Upper lobe of right lung (tissue), 1 donor: ENCODE results near the gene ASCC3. TPM values are rescaled to one million over a fixed set of nuclear protein-coding genes. Genes with fewer than 3 reads are reported as not detected.

Experiments used
- ATAC-seq: fragments of 200-7000 bp; cut with Tn5 transposase; one replicate; pipeline ENCODE4 v1.9.1; 2020; ENCODE audit warnings: mild to moderate bottlenecking, moderate library complexity
- DNase-seq: peaks from one replicate; pipeline ENCODE4 v3.0.0-alpha.2; 2020
- H3K27ac ChIP-seq: fragments of 200-600 bp; one replicate; pipeline ENCODE4 v1.8.0; 2022
- H3K27me3 ChIP-seq: fragments of 200-600 bp; one replicate; pipeline ENCODE4 v1.8.0; 2022; ENCODE audit warnings: mild to moderate bottlenecking
- H3K36me3 ChIP-seq: fragments of 200-600 bp; one replicate; pipeline ENCODE4 v1.8.0; 2022
- H3K4me1 ChIP-seq: fragments of 200-600 bp; one replicate; pipeline ENCODE4 v1.8.0; 2022
- H3K4me3 ChIP-seq: fragments of 200-600 bp; one replicate; pipeline ENCODE4 v1.8.0; 2022; ENCODE audit warnings: mild to moderate bottlenecking
- H3K9me3 ChIP-seq: fragments of 200-600 bp; one replicate; pipeline ENCODE4 v1.8.0; 2022
- intact Hi-C: fragments of 100-400 bp; cut with DNase I; formaldehyde crosslinking; loops from one replicate; pipeline ENCODE4 v1.11.0; 2022
- total RNA-seq: library from RNA; stranded (reverse); fragmentation: NEBNext Ultra II Directional; extraction: Animal tissue kit (Norgen Biotek cat#: 25700); gene quantifications from one replicate; pipeline ENCODE4 v1.2.1, GENCODE V29; 2021
- TF ChIP-seq, protein P1 (sequence below): fragments of 200-600 bp; IDR thresholded peaks from one replicate; pipeline ENCODE4 v1.8.0; 2022; ENCODE audit warnings: antibody characterized with exemption
- donor health status: DM: no; HTN: yes; CAD: no; lungs with severe emphysema.

The ASCC3 gene
- total RNA-seq, 1 donor from 2014 or later = 39.5 TPM

DNA sequence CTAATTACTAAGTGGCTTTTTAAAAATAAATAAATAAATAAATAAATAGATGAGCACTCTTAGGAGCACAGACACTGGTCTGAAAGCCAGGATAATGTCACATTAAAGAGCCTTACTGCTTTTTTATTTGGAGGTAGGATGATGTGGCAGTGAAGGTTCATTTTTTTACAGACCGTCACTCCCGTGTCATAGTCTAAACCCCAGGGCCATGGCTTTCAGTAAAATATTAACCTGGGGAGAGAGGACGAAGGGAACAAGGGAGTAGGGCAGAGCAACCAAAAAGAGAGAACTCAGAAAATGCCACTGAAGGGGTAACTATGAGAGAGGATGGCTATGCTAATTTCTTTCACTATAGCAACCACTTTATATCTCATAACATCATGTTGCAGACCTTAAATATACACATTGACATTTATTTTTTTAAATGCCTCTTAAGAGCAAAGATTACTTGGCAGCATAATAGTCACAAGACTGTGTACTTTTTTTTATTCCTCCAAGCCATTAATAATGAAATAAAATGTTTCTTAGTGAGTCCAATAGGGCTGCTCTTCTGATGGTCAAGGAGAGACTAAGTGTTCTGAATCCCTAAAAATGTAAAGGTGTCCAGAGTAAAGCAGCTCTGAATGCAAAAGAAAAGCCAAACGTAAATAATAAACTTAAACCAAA, 315.6 kb downstream of the ASCC3 start:
- DNase-seq (no peak), ATAC-seq (no peak)
- Histone ChIP-seq H3K36me3 (no peaks in the 10 kb centered on the region), H3K4me3 (no peak overlapping the region), H3K27me3 (no peaks in the 10 kb centered on the region), H3K9me3 (no peaks in the 10 kb centered on the region), H3K27ac (no peak overlapping the region), H3K4me1 (no peaks in the 10 kb centered on the region)
- TF ChIP-seq, protein P1, sequence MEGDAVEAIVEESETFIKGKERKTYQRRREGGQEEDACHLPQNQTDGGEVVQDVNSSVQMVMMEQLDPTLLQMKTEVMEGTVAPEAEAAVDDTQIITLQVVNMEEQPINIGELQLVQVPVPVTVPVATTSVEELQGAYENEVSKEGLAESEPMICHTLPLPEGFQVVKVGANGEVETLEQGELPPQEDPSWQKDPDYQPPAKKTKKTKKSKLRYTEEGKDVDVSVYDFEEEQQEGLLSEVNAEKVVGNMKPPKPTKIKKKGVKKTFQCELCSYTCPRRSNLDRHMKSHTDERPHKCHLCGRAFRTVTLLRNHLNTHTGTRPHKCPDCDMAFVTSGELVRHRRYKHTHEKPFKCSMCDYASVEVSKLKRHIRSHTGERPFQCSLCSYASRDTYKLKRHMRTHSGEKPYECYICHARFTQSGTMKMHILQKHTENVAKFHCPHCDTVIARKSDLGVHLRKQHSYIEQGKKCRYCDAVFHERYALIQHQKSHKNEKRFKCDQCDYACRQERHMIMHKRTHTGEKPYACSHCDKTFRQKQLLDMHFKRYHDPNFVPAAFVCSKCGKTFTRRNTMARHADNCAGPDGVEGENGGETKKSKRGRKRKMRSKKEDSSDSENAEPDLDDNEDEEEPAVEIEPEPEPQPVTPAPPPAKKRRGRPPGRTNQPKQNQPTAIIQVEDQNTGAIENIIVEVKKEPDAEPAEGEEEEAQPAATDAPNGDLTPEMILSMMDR = no peak
- intact Hi-C loops = no loop called here

DNA sequence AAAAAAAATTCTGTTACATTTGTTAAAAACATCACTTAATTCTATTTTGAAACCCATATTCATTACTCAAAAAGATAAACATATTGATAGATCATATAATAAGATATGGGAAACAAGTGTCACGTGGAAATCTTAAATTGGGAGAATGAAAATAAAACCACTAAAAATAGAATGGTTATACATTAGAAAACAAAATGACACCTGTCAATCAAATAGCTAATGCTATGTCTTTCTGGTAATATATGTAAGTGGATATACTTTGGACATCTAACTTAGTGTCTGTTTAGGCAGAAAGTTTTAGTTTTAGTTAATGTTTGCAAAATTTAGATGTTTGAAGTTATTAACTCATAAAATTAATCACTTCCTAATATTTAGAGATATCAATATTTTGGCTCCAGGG, 321.3 kb downstream of the ASCC3 start:
- Histone ChIP-seq H3K9me3 (no peaks in the 10 kb centered on the region), H3K27me3 (no peaks in the 10 kb centered on the region), H3K36me3 (no peaks in the 10 kb centered on the region), H3K4me1 (no peaks in the 10 kb centered on the region), H3K27ac (no peak overlapping the region), H3K4me3 (no peak overlapping the region)
- no peak for ATAC-seq
- TF ChIP-seq, protein P1 = no peak
- intact Hi-C loops = no loop called here
- DNase-seq = no peak

GRCh38 chr6:100554228-100554627, 326.9 kb downstream of the ASCC3 start:
- Histone ChIP-seq H3K4me3 (no peak overlapping the region), H3K27me3 (no peaks in the 10 kb centered on the region), H3K36me3 (no peaks in the 10 kb centered on the region), H3K4me1 (peaks cover 8% of the 10 kb centered on the region), H3K9me3 (no peaks in the 10 kb centered on the region), H3K27ac (no peak overlapping the region)
- TF ChIP-seq, protein P1 = no peak
- intact Hi-C loops = no loop called here
- no peak for DNase-seq
- peak; percentile 45 for ATAC-seq

GRCh38 chr6:100553243-100553642, 327.9 kb downstream of the ASCC3 start:
- DNase-seq = no peak

DNA sequence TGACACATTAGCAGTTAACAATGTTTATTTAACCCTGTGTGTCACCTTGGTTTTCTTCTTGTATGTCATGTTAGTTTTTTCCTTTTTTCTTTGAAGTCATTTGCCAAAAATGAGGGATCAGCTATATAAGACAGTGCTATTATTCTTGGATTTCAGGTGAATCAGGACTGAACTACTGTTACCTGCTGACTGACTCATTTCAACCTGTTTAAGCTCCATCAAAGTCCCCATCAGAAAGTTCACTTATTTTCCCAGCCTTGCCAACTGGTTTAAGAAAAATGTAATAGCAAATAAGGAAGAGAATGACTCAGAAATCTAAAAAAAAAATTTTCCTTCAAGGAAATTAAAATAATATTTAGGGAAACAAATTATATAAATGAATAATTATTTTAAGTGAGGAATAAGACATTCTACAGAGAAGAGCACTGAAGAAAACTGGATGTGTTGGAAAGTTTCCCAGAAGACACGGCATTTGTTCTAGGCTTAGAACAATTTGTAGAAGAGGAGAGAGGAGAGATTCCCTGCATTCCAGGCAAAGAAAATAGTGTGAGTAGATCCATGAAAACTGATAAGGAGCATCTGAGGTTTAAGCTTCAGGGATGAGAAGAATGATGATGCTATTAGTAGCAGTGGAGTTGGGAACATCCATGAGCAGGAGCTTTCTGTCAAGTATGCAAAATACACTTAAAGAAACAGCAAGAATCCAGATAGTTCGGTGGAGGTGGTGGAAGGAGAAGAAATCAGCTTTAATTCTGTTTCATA, 331.5 kb downstream of the ASCC3 start:
- Histone ChIP-seq H3K9me3 (no peaks in the 10 kb centered on the region), H3K4me3 (no peak overlapping the region), H3K27ac (no peak overlapping the region), H3K27me3 (no peaks in the 10 kb centered on the region), H3K4me1 (peaks cover 6% of the 10 kb centered on the region), H3K36me3 (no peaks in the 10 kb centered on the region)
- no peak for ATAC-seq
- no peak for DNase-seq
- intact Hi-C loops = no loop called here
- TF ChIP-seq, protein P1 = no peak

More at GRCh38 chr6:100553243-100553642, 327.9 kb downstream of the ASCC3 start:
- ATAC-seq = no peak
- Histone ChIP-seq H3K27me3 (no peaks in the 10 kb centered on the region), H3K9me3 (no peaks in the 10 kb centered on the region), H3K27ac (no peak overlapping the region), H3K36me3 (no peaks in the 10 kb centered on the region), H3K4me1 (peaks cover 8% of the 10 kb centered on the region), H3K4me3 (no peak overlapping the region)
- intact Hi-C loops = no loop called here
- TF ChIP-seq, protein P1 = no peak
